C4-2B (cell line): ENCODE data around the gene ATG101.

Experiments
- H3K27ac ChIP-seq: fragments of 450-650 bp; 2 replicates; pipeline ENCODE4 v1.5.1; 2017
- CTCF ChIP-seq: fragments of 450-650 bp; conservative IDR thresholded peaks from 2 replicates; pipeline ENCODE4 v1.5.1; 2017; ENCODE audit warnings: mild to moderate bottlenecking
- ZFX ChIP-seq: fragments of 450-650 bp; IDR thresholded peaks from 2 replicates; pipeline ENCODE4 v1.6.1; 2017

The ATG101 gene

GRCh38 chr12:52035926-52036325 lies 33.9 kb upstream of the ATG101 start:
- no peak for TF ChIP-seq ZFX
- no peak for TF ChIP-seq CTCF
- H3K27ac ChIP-seq = peak overlapping the region; percentile 80

GRCh38 chr12:52036587-52037171 lies 33.1 kb upstream of the ATG101 start:
- TF ChIP-seq CTCF = no peak
- peak; percentile 15; the same call in 1 of the 2 replicates for TF ChIP-seq ZFX
- peak overlapping the region; percentile 80 for H3K27ac ChIP-seq

GRCh38 chr12:52037248-52037861 lies 32.4 kb upstream of the ATG101 start:
- H3K27ac ChIP-seq = peak overlapping the region; percentile 80
- TF ChIP-seq ZFX (peak; percentile 39; the same call in 1 of the 2 replicates), CTCF (no peak)

- no peak overlapping the region for H3K27ac ChIP-seq
- TF ChIP-seq ZFX (no peak), CTCF (no peak)
Observed at GRCh38 chr12:52038447-52038846, 31.3 kb upstream of the ATG101 start.

GRCh38 chr12:52041035-52041434 lies 28.7 kb upstream of the ATG101 start:
- H3K27ac ChIP-seq = no peak overlapping the region
- no peak for TF ChIP-seq CTCF
- no peak for TF ChIP-seq ZFX

GRCh38 chr12:52041695-52042123 lies 28.1 kb upstream of the ATG101 start:
- H3K27ac ChIP-seq = no peak overlapping the region
- TF ChIP-seq ZFX = no peak
- TF ChIP-seq CTCF = no peak

- TF ChIP-seq CTCF (no peak), ZFX (no peak)
- peak overlapping the region; percentile 72 for H3K27ac ChIP-seq
Observed at GRCh38 chr12:52042706-52043385, 26.9 kb upstream of the ATG101 start.
